HG03378 (cell line): ENCODE results near the gene CIRBP.

ENCODE experiments used
- ATAC-seq: cut with Tn5 transposase; IDR thresholded peaks from one replicate; pipeline ENCODE4 v1.9.1; 2021; ENCODE audit warnings: mild to moderate bottlenecking, moderate library complexity; ENCODE audit not compliant: unreplicated experiment

Gene CIRBP

GRCh38 chr19:1254530-1255185 lies 14.5 kb upstream of the CIRBP start:
- no peak for ATAC-seq

- no peak for ATAC-seq
Measured at GRCh38 chr19:1255186-1256161, 13.7 kb upstream of the CIRBP start.

GRCh38 chr19:1256646-1257474 lies 12.3 kb upstream of the CIRBP start:
- no peak for ATAC-seq

- ATAC-seq = no peak
Measured at GRCh38 chr19:1257475-1258162, 11.5 kb upstream of the CIRBP start.

GRCh38 chr19:1258163-1258492 lies 11.0 kb upstream of the CIRBP start:
- no peak for ATAC-seq

GRCh38 chr19:1258707-1259205 lies 10.4 kb upstream of the CIRBP start:
- ATAC-seq = no peak

- ATAC-seq = peak; percentile 30
Measured at GRCh38 chr19:1259206-1259875, 9.8 kb upstream of the CIRBP start.

GRCh38 chr19:1259876-1260748 lies 9.0 kb upstream of the CIRBP start:
- no peak for ATAC-seq

GRCh38 chr19:1260749-1261537 lies 8.2 kb upstream of the CIRBP start:
- no peak for ATAC-seq

- ATAC-seq = no peak
Measured at GRCh38 chr19:1261538-1261797, 7.7 kb upstream of the CIRBP start.

GRCh38 chr19:1261798-1262622 lies 7.1 kb upstream of the CIRBP start:
- ATAC-seq = no peak

- ATAC-seq = no peak
Measured at GRCh38 chr19:1262623-1263123, 6.5 kb upstream of the CIRBP start.

- no peak for ATAC-seq
Measured at GRCh38 chr19:1263188-1263587, 5.9 kb upstream of the CIRBP start.

GRCh38 chr19:1264801-1265614 lies 4.1 kb upstream of the CIRBP start:
- no peak for ATAC-seq

- no peak for ATAC-seq
Measured at GRCh38 chr19:1265615-1266128, 3.5 kb upstream of the CIRBP start.

- no peak for ATAC-seq
Measured at GRCh38 chr19:1266129-1266915, 2.8 kb upstream of the CIRBP start.
